Endothelial cell of umbilical vein (primary cell): ENCODE data around the gene CCDC6. TPM values are rescaled to one million over a fixed set of nuclear protein-coding genes. Genes with fewer than 3 reads are reported as not detected.

Source experiments
- BruUV-seq: library from RNA; stranded (reverse); fragments of 400-500 nt; replicated peaks from 2 replicates; lab custom pipeline; 2021; lab: Mats Ljungman, UMichigan
- CTCF ChIA-PET: fragments of 300-600, 350-600 bp; sonication (Branson Sonifier 250); formaldehyde crosslinking; loops from one replicate; lab custom pipeline; 2021; ENCODE audit warnings: antibody characterized with exemption, inconsistent platforms; lab: Charles Lee
- POLR2A ChIA-PET: fragments of 300-600, 350-600 bp; sonication (Branson Sonifier 250); formaldehyde crosslinking; loops from one replicate; lab custom pipeline; 2021; ENCODE audit warnings: antibody characterized with exemption, inconsistent platforms; lab: Charles Lee
- DNase-seq: peaks from one replicate; pipeline ENCODE4 v3.0.0-alpha.2; 2011; ENCODE audit warnings: low read depth, low spot score
- FAIRE-seq: peaks from 2 replicates; lab custom pipeline; 2011; peaks lifted over from hg19 to GRCh38; lab: Jason Lieb, UNC
- H2AFZ ChIP-seq: 2 replicates; pipeline ENCODE4 v1.6.0; 2012; ENCODE audit warnings: low read depth, low read length, control low read depth, inconsistent platforms
- H3K27ac ChIP-seq: 2 replicates; pipeline ENCODE4 v1.5.1; 2011; ENCODE audit warnings: low read depth, mild to moderate bottlenecking, control low read depth, low read length, moderate library complexity; ENCODE audit not compliant: insufficient read depth
- H3K27me3 ChIP-seq, 2 experiments: 2 replicates each; pipeline versions ENCODE4 v1.6.0 to v1.6.1; 2011; ENCODE audit warnings: low read length in 2 of 2, mixed read lengths in 1 of 2; ENCODE audit not compliant: control insufficient read depth in 2 of 2, insufficient read depth in 2 of 2
- H3K36me3 ChIP-seq, 2 experiments: 2 replicates in 1 of 2; 3 replicates in 1 of 2; pipeline ENCODE4 v1.5.1; 2011; ENCODE audit warnings: low read length in 2 of 2, mild to moderate bottlenecking in 1 of 2, moderate library complexity in 1 of 2; ENCODE audit not compliant: control insufficient read depth in 2 of 2, insufficient read depth in 2 of 2; ENCODE audit errors: extremely low read depth in 1 of 2
- H3K4me1 ChIP-seq: 3 replicates; pipeline ENCODE4 v1.5.1; 2011; ENCODE audit warnings: mild to moderate bottlenecking, low read length; ENCODE audit not compliant: control insufficient read depth, insufficient read depth; ENCODE audit errors: extremely low read depth
- H3K4me2 ChIP-seq: 2 replicates; pipeline ENCODE4 v1.6.1; 2011; ENCODE audit warnings: low read length, control low read depth, mixed read lengths; ENCODE audit not compliant: insufficient read depth
- H3K4me3 ChIP-seq, 3 experiments: fragments of 200-600 bp in 1 of 3; sonication (generic), shearing (Covaris generic) in 1 of 3; replicated peaks in 1 of 3; 2 replicates each; pipeline ENCODE4 v1.5.1; 2011 to 2016; ENCODE audit warnings: control low read depth in 3 of 3, low read length in 3 of 3, mild to moderate bottlenecking in 2 of 3, inconsistent platforms in 1 of 3, low read depth in 1 of 3, moderate library complexity in 1 of 3; ENCODE audit not compliant: insufficient read depth in 1 of 3
- H3K79me2 ChIP-seq: 2 replicates; pipeline ENCODE4 v1.6.0; 2012; ENCODE audit warnings: low read length, inconsistent platforms; ENCODE audit not compliant: control insufficient read depth, insufficient read depth
- H3K9ac ChIP-seq: replicated peaks from 2 replicates; pipeline ENCODE3; 2011; ENCODE audit warnings: low read length, control low read depth; ENCODE audit not compliant: insufficient read depth; ENCODE audit errors: extremely low read depth
- H3K9me1 ChIP-seq: replicated peaks from 3 replicates; pipeline ENCODE4 v1.6.0; 2011; ENCODE audit warnings: mild to moderate bottlenecking, low read length; ENCODE audit not compliant: control insufficient read depth, insufficient read depth; ENCODE audit errors: extremely low read depth
- H3K9me3 ChIP-seq: replicated peaks from 2 replicates; pipeline ENCODE4 v1.5.1; 2012; ENCODE audit warnings: low read length, inconsistent platforms; ENCODE audit not compliant: control insufficient read depth, insufficient read depth
- H4K20me1 ChIP-seq: replicated peaks from 2 replicates; pipeline ENCODE3; 2011; ENCODE audit warnings: mild to moderate bottlenecking, low read length; ENCODE audit not compliant: control insufficient read depth, insufficient read depth; ENCODE audit errors: extremely low read depth
- EZH2 ChIP-seq: IDR thresholded peaks from 2 replicates; pipeline ENCODE4 v1.6.1; 2012; ENCODE audit warnings: borderline replicate concordance, low read depth, mild to moderate bottlenecking, moderate library complexity, low read length, inconsistent platforms; ENCODE audit not compliant: severe bottlenecking
- FOS ChIP-seq: IDR thresholded peaks from 2 replicates; pipeline ENCODE4 v1.6.1; 2011; ENCODE audit warnings: mild to moderate bottlenecking, low read length, moderate library complexity, borderline replicate concordance; ENCODE audit not compliant: insufficient read depth
- GATA2 ChIP-seq: IDR thresholded peaks from 2 replicates; pipeline ENCODE4 v1.7.0; 2011; ENCODE audit warnings: low read depth, mild to moderate bottlenecking, moderate library complexity, mixed read lengths, low read length; ENCODE audit not compliant: insufficient read length, insufficient read depth
- JUN ChIP-seq: IDR thresholded peaks from 2 replicates; pipeline ENCODE4 v1.6.1; 2011; ENCODE audit warnings: borderline replicate concordance, low read depth; ENCODE audit not compliant: insufficient read length, insufficient read depth
- MYC ChIP-seq: IDR thresholded peaks from one replicate; pipeline ENCODE4 v1.6.1; 2011; ENCODE audit warnings: mild to moderate bottlenecking, low read depth, low read length
- POLR2A ChIP-seq: IDR thresholded peaks from 2 replicates; pipeline ENCODE4 v1.6.1; 2012; ENCODE audit warnings: low read depth, mild to moderate bottlenecking, control low read depth, low read length
- POLR2AphosphoS5 ChIP-seq: IDR thresholded peaks from 2 replicates; pipeline ENCODE4 v1.6.1; 2012; ENCODE audit warnings: low read depth, mild to moderate bottlenecking, control low read depth, low read length, moderate library complexity; ENCODE audit not compliant: insufficient read depth
- dilution Hi-C: fragments of 300-500 bp; cut with MboI; formaldehyde crosslinking; loops from one replicate; pipeline ENCODE4 v1.15.0; 2019; ENCODE audit warnings: low sequenced_read_pairs; ENCODE audit not compliant: extremely low pct_ligation_motif_present
- intact Hi-C: fragments of 100-400 bp; cut with micrococcal nuclease; formaldehyde crosslinking; loops from one replicate; pipeline ENCODE4 v1.10.0; 2022
- polyA plus RNA-seq, 4 experiments: library from polyadenylated mRNA; depleted of rRNA in 3 of 4; stranded (reverse) in 3 of 4; unstranded in 1 of 4; fragments of >200 nt; gene quantifications; 2 replicates each; pipeline versions ENCODE4 v1.2.1 to v1.2.3, GENCODE V29; 2011 to 2012; ENCODE audit warnings: missing spikeins in 1 of 4
- total RNA-seq: library from RNA; stranded (reverse); gene quantifications from 2 replicates; pipeline ENCODE4 v1.2.3, GENCODE V29; 2021
- TF ChIP-seq, protein P1 (sequence below), 2 donors: IDR thresholded peaks; 1 replicate in 1 of 2; 2 replicates in 1 of 2; pipeline ENCODE4 v1.5.1; 2011; ENCODE audit warnings: low read length in 2 of 2, mild to moderate bottlenecking in 2 of 2, moderate library complexity in 2 of 2, control low read depth in 1 of 2, inconsistent platforms in 1 of 2, low read depth in 1 of 2; ENCODE audit not compliant: insufficient read depth in 1 of 2; ENCODE audit errors: extremely low read depth in 1 of 2
- TF ChIP-seq, protein P2 (sequence below): IDR thresholded peaks from 2 replicates; pipeline ENCODE4 v1.6.1; 2011; ENCODE audit not compliant: insufficient read depth, insufficient read length

The CCDC6 gene
- total and polyA plus RNA-seq, 2 donors (not counting 3 experiments of a cell fraction or from before 2014, with no cell fraction given), result 16.8 to 36.8 TPM

DNA sequence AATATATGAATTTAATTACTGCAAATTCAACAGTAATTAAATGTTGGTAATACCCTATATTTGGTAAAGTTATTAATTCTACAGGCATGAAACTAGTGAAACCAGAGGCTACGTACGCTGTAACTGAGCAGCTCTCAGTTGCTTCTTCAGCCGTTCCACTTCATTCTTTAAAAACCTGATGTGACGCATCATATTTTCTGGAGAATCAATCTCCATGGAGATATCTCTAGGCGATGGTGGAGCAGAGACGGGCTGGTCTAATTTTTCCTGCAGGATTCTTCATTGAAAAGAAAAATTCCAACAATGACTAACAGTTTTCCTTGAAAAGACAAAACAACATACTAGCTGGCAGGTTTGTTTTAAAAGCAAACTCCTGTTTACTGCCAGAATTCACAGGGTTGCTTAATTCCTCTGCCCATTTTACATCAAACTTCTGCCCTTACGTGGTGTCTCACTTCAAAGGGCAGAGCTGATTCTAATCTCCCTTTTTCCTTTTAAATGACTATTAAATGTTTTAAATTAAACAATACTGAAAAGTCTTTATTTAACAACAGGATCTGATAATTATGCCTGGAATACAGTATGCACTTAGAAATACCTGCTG, 93.7 kb downstream of the CCDC6 start:
- H3K4me1 ChIP-seq, result no peaks in the 10 kb centered on the region
- H3K36me3 ChIP-seq, result peaks cover 0 to 16% of the 10 kb centered on the region in 2 experiments
- H4K20me1 ChIP-seq, result no peaks in the 10 kb centered on the region
- dilution Hi-C loops (no loop called here), intact Hi-C loops (no loop called here)
- H3K4me3 ChIP-seq, result no peak overlapping the region
- no peaks in the 10 kb centered on the region for H3K9me3 ChIP-seq
- H3K79me2 ChIP-seq, result no peaks in the 10 kb centered on the region
- POLR2A ChIA-PET, result no interaction called here
- CTCF ChIA-PET, result interaction anchor here (0.9 to 1.1 kb wide), 2 partner anchors 13 to 186 kb away, joined by 4 read pairs; no protein-coding TSS in a partner anchor
- TF ChIP-seq POLR2A, result no peak
- TF ChIP-seq, protein P1, sequence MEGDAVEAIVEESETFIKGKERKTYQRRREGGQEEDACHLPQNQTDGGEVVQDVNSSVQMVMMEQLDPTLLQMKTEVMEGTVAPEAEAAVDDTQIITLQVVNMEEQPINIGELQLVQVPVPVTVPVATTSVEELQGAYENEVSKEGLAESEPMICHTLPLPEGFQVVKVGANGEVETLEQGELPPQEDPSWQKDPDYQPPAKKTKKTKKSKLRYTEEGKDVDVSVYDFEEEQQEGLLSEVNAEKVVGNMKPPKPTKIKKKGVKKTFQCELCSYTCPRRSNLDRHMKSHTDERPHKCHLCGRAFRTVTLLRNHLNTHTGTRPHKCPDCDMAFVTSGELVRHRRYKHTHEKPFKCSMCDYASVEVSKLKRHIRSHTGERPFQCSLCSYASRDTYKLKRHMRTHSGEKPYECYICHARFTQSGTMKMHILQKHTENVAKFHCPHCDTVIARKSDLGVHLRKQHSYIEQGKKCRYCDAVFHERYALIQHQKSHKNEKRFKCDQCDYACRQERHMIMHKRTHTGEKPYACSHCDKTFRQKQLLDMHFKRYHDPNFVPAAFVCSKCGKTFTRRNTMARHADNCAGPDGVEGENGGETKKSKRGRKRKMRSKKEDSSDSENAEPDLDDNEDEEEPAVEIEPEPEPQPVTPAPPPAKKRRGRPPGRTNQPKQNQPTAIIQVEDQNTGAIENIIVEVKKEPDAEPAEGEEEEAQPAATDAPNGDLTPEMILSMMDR (IDR thresholded peaks at IDR 0.05; ENCODE audit: extremely low read depth in 1 of 2, insufficient read depth in 1 of 2, low read depth in 1 of 2, low read length in 2 of 2), result no peak
- no peak for TF ChIP-seq FOS
- no peak for TF ChIP-seq EZH2
- TF ChIP-seq JUN, result no peak
- no peak for TF ChIP-seq POLR2AphosphoS5
- no peak for TF ChIP-seq MYC
- TF ChIP-seq, protein P2, sequence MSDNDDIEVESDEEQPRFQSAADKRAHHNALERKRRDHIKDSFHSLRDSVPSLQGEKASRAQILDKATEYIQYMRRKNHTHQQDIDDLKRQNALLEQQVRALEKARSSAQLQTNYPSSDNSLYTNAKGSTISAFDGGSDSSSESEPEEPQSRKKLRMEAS, result no peak
- no peak for TF ChIP-seq GATA2
- no peak overlapping the region for H2AFZ ChIP-seq
- H3K9me1 ChIP-seq, result no peaks in the 10 kb centered on the region
- H3K27me3 ChIP-seq, result no peaks in the 10 kb centered on the region
- FAIRE-seq (no peak), DNase-seq (no peak)
- no TSS peak for BruUV-seq
- no peak overlapping the region for H3K9ac ChIP-seq
- H3K4me2 ChIP-seq, result no peak overlapping the region
- H3K27ac ChIP-seq, result no peak overlapping the region
